NCI-H345 (cell line): Measurements from ENCODE around the gene TRIM65.
"Not testable (repeated sequence)": the region's sequence is repeated elsewhere in the genome, so short reads cannot be mapped to it uniquely, and the experiment has no call there.

Source experiments
- DNase-seq: peaks from one replicate; lab custom pipeline; 2025; lab: John Stamatoyannopoulos, UW

The TRIM65 gene

DNA sequence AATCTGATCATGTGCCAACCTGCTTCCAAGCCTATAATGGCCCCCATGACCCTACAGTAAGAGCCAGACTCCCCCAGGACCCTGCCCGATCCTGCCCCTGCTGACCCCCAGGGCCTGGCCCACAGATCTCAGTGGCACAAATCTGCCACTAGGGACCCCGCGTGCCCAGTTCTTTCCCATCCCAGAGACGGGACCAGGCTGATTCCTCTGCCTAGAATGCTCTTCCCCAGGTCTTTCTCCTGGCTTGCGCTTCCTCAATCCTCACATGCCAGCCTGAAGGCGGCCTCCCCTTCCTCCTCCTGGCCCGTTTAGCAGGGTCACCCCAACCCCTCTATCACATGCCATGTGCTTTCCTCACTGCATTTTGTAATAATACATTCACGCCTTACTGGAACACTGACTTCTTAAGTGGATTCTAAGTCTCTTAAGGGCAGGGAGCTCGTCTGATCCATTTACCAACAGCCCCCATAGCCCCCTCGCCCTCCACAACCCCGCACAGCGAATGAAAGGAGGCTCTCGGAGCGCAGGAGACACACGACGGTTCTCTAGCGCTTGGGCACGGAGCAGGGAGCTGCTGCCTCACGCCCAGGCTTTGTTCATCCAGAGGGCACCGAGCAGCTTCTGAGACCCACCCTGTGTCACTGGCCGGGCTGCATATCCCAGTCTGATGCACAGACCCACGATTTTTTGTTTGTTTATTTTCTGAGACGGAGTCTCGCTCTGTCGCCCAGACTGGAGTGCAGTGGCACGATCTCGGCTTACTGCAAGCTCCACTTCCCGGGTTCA lies 1.2 kb downstream of the TRIM65 start:
- DNase-seq = no peak

DNA sequence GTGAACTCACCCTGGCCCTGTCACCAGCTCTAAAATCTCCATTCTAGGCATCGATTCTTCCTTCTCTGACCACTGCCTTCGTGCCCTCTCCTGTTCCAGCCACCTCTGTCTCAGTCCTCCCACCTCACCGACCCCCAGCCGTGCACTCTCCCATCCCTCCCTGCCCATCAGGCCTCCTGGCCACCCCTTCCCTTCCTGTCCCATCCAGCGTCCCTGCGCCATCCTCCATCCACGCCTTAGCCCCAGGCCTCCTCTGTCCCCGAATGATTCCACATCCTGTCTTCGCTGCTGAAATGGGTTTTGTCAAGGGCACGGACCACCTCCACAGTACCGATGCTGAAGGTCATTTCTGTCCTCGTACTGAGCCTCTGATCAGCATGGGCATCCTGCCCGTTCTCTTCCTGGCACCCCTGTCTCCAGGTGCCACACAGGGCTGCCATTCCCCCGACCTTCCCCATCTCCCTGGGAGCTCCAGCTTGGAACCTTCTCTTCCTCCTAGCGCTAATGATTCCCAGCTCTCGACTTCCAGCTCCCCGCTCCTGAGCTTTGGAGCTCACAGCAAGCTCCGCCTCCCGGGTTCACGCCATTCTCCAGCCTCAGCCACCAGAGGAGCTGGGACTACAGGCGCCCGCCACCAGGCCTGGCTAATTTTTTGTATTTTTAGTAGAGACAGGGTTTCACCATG lies 2.6 kb downstream of the TRIM65 start:
- no peak for DNase-seq

DNA sequence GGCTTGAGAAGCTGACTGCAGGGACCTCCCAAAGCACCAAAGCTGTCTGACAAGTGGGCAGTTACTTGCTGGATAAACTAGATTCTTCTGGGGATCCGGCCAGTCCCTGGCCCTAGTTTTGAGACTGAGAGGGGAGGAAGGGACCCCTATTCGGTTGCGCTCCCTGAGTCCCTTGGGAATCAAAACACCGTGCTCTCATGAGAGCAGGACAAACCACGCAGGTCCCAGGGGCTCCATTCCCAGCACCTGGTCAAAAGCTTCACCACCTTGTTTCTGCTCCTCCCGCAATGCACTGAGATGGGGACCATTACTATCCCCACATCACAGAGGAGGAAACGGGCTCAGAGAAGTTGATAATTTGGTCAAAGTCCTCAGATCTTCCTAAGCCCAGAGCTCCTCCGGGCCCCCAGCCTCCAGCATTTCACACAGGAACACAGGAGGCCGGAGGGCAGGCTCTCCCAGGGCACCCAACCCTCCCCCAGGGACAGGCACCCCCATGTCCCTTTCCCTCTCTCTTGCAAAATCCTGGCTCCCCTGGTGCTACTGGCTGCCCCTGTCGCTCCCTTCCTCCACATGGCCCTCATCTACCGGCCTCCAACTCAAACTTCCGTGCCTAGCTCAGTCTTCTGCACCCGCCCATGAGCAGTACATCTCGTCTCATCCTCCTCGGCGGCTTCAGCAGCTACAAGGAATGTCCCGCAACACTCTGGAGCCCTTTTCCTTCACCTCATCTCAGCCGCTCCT lies 3.3 kb downstream of the TRIM65 start:
- DNase-seq = no peak

DNA sequence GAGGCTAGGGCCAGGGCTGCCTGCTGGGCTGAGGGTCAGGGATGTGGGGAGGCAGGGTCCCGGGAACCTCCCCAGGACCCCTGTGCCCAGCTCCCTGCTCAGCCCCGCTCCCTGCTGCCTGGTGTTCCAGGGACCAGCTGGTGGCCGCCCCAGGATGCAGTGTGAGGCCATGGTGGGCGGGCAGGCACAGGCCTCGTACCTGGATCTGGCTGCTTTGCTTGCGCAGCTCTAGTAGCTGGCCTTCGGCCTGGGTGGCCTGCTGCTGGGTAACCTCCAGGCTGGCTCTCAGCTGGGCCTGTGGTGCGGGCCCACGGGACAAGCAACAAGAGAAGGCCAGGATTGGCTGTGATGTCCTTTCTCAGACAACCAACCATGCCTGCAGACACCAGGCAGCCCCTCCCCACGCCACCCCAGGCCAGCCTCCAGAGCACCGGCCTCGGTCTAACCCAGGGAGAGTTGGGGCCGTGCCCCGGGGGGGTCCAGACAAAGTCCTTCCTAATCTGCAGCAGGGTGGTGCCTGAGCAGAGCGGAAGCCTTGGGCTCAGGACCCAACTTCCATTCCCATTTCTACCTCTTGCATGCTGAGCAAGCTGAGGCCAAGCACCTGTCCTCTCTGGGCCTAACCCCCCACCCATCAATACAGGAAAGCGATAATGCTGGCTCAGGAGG lies 4.1 kb downstream of the TRIM65 start:
- no peak for DNase-seq

DNA sequence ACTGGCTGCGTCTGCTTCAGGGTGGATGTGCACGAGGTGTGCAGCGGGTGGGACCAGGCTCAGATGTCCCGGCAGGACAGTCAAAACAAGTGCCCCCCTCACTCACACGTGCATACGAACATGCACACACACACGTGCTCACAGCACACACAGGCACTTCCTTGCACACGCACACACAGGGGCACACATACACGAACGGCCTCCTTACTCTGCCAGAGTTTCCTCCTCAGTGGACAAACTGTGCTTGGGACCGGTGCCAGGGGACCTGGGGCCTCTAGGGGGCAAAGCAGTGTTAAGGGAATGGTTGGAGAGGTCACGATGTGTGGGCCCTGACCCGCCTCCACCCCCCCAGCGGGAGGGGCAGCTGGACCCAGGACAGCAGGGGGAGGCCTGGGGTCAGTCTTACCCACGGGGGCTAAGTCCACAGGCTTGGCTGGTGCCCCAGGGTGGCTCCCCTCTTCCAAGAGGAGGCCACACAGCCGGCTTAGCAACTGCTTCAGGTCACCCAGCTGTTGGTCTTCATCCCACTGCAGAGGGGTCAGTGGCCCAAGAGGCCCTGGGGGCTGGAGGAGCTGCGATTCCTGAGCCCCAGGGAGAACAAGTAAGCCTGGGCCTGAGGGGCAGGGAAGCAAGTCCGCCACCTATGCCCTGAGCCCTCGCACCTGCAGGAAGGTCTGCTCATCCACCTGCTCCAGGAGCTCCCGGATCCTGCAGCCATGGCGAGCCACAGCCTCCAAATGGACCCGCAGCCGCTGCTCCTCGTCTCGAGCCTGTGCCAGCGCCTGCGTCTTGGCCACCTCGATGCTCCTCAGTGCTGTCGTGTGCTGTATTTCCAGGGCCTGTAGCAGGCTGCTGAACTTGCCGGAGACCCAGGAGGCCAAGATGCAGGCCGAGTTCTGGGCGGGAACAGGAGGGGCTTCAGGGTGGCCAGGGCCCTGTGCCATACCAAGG lies 4.9 kb downstream of the TRIM65 start:
- DNase-seq = no peak

DNA sequence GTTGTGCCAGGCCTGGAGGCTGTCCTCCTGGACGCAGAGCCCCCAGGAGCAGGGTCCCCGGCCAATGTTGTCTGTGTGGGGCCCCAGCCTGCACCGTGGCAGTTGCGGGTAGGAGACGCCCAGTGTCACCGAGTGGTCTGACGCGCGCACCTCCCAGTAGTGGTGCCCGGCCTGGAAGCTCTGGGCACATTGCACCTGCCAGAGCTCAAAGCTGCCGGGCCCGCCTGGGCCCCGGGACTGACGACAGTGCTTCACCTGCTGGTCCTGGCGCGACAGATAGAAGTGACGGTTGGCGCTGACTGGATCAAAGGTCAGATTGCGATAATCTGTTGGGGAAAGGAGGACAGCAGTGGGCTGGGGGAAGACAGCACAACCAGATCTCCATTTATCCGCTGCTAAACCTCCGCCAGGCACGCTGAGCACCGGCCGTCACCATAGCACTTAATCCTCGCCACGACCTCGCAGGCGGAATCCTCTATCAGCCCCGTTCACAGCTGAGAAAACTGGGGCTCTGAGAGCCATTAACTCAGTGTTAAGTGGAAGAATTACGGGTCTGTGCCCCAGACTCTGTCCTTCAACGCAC lies 5.6 kb downstream of the TRIM65 start:
- no peak for DNase-seq

DNA sequence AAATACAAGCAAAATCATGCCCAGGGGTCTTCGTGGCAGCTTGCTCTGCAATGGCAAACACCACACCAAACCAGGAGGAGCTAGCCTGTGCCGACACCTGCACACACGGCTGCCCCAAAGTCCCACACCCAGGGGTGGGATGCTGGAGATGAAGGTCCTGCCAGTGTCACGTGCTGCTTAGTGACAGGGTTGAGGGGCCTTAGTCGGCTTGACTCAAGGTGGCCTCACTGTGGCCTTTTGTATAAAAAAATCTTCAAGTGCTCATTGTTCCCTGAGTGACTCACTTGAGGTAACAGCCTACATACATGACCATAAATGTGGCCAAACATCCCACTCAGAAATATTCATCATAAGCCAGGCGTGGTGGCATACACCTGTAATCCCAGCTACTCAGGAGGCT lies 7.3 kb downstream of the TRIM65 start:
- no peak for DNase-seq

DNA sequence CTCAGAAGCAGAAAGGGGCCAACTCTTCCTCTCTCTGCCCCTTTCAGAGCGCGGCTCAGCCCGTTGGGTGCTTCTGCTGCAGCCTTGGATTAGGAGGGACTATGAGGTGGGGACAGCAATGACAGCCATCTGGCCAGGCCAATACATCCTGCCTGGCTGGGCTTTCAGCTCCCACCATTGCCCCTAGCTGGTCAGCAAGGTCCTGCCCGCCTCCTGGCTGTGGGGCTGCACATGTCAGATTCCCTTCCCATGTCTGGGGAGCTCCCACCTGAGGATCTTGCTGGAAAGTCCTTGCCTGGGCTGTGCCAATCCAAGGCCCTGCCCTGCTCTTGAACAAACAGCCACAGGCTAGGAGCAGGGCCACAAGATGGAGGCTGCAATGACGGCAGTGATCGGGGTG lies 8.3 kb downstream of the TRIM65 start:
- no peak for DNase-seq

DNA sequence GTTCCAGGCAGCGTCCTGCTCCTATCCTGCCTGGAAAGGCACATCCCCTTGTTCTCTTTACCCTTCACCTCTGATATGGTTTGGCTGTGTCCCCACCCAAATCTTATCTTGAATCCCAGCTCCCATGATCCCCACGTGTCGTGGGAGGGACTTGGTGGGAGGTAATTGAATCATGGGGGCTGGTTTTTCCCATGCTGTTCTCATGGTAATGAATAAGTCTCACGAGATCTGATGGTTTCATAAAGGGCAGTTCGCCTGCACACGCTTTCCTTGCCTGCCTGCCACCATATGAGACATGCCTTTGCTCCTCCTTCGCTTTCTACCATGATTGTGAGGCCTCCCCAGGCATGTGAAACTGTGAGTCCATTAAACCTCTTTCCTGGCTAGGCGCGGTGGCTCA lies 10.9 kb downstream of the TRIM65 start:
- not testable (repeated sequence) for DNase-seq

DNA sequence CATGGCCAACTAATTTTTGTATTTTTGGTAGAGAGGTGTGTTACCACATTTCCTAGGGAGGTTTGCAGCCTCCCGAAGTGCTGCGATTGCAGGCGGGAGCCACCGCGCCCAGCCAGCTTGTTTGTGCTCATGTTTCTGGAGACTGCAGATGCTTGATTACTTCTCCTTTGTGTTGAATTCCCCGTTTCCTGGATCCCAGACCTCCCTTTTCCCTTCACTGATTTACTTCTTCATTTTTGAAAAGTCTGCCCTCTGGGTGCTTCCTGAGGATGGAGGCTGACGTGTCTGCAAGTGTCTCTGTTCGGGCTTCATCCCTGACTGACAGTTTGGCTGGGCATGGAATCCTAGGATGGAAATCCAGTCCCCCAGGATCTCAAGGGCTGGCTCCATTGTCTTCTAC lies 11.3 kb downstream of the TRIM65 start:
- no peak for DNase-seq

DNA sequence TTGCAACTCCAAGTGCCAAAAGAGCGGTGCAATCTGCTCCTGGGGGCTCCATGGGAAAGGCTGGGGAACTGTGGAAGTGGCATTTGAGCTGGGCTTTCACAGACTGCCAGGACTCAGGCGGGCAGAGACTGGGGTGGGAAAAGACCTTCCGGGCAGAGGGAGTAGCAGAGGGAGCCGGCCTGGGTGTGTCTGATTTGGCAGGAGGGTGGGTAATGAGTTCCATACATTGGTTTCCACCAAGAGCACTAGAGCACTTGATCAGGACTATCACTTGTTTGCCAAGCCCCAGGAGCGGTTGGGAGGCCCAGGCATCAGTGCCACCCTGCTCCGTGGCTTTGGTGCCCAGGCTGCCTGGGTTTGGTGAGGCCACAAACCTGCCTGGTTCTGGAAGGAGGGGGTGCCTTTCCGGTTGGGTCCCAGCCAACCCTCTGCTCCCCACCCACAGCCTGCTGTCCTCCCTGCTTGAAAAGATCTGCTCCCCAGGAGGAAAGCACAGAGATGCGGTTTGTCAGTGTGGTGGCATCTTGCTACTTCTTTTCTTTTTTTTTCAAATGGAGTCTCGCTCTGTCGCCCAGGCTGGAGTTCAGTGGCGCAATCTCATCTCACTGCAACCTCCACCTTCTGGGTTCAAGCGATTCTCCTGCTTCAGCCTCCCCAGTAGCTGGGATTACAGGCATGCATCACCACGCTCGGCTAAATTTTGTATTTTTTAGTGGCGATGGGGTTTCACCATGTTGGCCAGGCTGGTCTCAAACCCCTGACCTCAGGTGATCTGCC lies 14.9 kb downstream of the TRIM65 start:
- no peak for DNase-seq

DNA sequence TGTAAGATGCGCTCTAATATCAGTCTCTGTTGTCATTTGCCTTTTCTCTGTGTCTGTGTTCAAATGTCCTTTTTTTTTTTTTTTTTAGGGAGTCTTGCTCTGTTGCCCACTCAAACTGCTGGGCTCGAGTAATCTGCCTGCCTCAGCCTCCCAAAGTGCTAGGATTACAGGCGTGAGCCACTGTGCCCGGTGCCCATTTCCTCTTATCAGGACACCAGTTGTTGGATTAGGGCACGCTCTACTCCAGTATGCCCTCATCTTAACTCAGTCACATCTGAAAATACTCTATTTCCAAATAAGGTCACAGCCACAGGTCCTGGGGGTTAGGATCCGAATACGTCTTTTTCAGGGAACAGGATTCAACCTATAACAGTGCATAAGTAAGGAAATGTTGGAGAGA lies 16.5 kb downstream of the TRIM65 start:
- no peak for DNase-seq

DNA sequence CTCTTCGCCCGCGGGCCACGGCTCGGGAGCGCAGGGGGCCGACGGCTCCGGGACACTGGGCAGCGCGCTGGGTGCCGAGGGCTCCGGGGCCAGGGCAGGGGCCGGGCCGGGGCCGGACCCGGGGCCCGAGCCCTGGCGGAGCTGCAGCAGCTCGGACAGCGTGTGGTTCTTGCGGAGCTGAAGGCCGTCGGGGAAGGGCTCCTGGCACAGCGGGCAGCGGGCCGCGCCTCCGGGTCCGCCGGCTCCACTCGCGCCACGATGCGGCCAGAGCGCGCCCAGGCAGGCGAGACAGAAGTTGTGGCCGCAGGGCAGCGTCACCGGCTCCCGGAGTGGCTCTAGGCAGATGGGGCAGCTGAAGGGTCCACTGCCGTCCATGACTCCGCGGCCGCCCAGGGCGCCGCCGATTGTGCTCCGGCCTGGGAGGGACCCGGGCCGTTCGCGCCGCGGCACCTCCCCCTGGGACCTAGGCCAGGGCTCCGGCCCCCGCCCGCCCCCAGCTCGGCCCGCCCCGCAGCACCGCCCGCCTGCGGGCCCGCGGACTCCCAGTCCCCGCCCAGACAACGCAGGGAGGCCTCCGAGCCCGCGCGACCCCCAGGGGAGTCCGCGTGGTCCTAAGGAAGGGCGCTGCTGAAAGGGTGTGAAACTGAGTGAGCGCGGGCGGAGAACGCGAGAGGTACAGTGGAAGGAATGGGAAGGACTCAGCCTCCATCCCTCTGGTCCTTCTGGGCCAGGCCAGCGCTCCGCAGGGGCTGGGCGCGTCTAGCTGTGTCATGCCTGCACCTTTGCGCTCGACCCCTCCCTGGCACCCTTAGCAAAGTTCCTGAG lies 18.4 kb downstream of the TRIM65 start, which contains the start of gene TRIM47:
TSS of gene TRIM47 (minus strand) at position 408 of the 825 bp plus-strand sequence. CDS start at position 375, 33 bp downstream.
- DNase-seq = no peak

DNA sequence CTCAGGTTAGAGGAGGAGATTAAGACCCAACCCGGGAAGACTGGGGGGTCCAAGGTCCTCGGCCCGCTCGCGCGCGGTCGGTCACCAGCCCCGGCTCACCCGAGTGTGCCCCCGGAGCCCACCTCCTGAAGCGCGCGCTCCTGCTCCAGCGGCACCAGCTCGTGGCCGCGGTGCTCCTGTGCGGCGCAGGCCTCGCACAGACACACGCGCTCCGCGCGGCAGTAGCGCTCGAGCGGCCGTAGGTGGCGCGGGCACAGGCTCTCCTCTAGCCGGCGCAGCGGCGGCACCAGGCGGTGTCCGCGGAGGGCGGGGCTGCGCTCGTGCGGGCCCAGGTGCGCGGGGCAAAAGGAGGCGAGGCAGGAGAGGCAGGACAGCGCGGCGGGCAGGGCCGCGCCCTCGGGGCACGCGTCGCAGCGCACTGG lies 19.0 kb downstream of the TRIM65 start:
- peak; percentile 66 for DNase-seq

DNA sequence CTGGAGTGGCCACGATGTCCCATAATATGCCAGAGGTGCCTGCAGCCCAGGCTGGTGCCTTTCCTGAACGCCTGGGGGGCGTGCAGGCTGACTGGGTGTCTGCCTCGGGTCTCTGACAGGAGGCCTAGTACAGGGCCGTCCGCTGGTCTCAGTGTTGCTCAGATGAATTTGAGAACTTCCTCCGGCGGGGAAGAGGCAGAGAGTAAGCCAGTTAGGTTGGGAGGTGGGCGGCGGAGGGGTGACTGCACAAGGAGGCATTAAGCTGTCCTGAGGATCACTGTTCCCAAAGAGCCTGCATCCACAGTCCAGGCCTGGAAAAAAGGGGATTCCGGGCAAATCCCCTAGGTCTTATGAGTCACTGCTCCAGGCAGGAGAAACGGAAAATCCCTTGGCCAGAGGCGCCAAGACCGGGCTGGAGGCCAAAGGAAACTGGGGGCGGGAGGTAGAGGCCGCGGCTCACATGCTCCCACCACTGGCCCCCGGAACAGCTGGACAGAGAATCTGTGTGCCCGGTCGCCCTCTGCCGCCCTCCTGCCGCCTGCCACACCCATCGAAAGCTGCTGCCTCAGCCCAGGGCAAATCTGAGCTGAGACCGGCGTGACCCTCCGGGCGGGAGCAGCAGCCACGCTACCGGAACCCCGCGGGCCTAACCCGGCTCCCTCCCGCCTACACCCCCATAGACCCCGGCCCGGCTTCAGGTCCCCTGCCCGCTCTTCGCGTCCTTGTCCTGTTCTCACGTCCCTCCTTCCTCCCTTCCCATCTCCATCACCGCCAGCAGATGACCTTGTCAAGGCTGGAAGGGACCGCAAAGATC lies 19.6 kb downstream of the TRIM65 start:
- no peak for DNase-seq

DNA sequence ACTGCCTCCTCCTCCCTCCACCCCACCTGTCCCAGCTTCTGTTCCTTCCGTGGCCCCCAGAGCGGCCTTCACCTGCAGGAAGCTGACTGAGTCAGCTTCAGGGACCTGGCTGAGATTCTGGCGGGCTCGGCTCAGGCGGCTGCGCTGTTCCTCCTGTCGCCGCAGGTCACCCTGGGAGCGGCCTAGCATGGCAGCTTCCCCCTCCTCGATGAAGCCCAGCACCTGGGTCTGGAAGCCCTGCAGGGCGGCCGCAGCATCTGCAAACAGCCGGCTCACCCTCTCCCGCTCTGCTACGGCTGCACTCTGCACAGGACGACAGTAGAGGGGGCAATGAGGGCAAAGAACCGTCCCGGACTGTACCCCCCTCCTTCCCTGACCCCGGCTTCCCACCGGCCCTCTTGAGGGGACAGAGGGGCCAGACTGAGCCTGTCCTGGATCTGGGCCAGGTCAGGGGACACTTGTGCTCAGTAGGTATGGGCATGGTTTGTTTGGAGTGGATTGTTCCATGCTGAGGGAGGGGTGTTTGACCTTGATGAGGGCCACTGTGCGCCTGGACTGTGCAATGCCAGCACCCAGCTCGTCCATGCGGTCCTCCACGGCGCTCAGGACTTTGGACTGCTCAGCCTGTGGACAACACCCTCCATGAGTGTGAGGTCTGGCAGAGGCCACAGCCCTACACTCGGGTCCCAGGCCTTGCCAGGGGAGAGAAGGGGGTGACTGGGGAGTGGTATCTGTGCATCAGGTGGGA lies 20.4 kb downstream of the TRIM65 start:
- DNase-seq = peak; percentile 62

DNA sequence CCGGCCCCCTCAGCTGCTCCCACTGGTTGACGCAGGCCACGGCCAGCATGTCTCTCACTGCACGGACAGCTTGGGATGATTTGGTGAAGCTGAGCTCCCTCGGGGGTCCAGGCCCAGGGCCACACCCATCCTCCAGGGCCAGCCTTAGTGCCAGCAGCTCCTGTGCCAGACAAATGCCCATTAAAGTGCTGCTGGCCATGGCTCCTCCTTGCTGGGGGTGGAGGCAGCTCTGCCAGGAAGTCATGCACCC lies 20.9 kb downstream of the TRIM65 start:
- no peak for DNase-seq
